Measurements from ENCODE around the gene FHAD1. TPM values are rescaled to one million over a fixed set of nuclear protein-coding genes. Genes with fewer than 3 reads are reported as not detected.

FHAD1 gene
- total and polyA plus RNA-seq, 9 of the 15 experiments (the other 6 are each of a cell fraction or from before 2014, with no cell fraction given), result 0.32 to 2.1 (median 1.5) TPM; not detected in 1

DNA sequence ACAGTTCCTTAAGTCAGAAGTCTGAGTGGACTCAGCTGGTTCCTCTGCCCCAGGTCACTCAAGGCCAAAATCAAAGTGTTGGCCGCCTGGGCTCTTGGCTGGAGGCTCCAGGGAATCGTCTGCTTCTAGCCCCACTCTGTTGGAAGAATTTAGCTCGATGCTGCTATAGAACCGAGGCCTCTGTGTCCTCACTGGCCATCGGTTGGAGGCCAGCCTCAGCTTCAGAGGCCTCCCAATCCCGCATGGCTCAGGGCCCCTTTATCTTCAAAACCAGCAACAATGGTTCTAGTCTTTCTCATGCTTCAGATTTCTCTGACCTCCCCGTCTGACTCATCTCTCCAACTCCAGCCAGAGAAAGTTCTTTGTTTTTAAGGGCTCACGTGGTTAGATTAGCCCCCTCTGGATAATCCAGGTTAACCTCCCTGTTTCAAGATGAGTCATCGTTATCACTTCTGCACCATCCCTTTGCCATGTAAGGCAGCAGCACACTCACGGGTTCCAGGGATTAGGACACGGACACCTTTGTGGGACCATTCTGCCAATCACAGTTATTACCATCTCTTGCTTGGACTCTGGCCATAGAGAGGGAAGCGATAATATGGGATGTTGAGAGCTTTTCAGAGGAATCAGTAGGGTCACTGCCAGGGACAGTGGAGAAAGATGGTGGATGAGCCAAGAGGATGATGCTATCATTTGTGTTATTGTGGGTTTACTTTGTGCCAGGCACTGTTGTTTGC is 13.6 kb downstream of the FHAD1 start (continued):
- TF ChIP-seq ZNF253 (CRISPR knock-in tag; conservative IDR thresholded peaks at IDR 0.05) (no peak), ZNF212 (CRISPR knock-in tag; IDR thresholded peaks at IDR 0.05) (no peak), DPF2 (IDR thresholded peaks at IDR 0.05) (peak; percentile 87), ZNF830 (CRISPR knock-in tag; IDR thresholded peaks at IDR 0.05) (no peak), PTRF (tag; IDR thresholded peaks at IDR 0.05) (no peak), WHSC1 (IDR thresholded peaks at IDR 0.05; ENCODE audit: low read length) (no peak), SRF (CRISPR knock-in tag; IDR thresholded peaks at IDR 0.05) (peak; percentile 63 to 96; a peak in 3 of 4 replicates), TRIM24 (IDR thresholded peaks at IDR 0.05) (peak; percentile 75 to 80), NR2F6 (CRISPR knock-in tag; IDR thresholded peaks at IDR 0.05) (no peak), DACH1 (IDR thresholded peaks at IDR 0.05; ENCODE audit: partially characterized antibody) (no peak), CBX1 (IDR thresholded peaks at IDR 0.05; ENCODE audit: low read depth) (no peak), XRCC3 (IDR thresholded peaks at IDR 0.05) (no peak), SMARCA4 (IDR thresholded peaks at IDR 0.05) (peak; percentile 89), ZNF507 (tag; conservative IDR thresholded peaks at IDR 0.05) (no peak), NFE2L1 (tag; IDR thresholded peaks at IDR 0.05; ENCODE audit: borderline replicate concordance, low read depth) (no peak; the same call in 1 of the 2 replicates), RBM34 (IDR thresholded peaks at IDR 0.05; ENCODE audit: borderline replicate concordance, insufficient read depth, low read length) (no peak), KDM1A (IDR thresholded peaks at IDR 0.05) (peak; percentile 95 to 96), RBFOX2 (IDR thresholded peaks at IDR 0.05; ENCODE audit: low read depth, low read length) (no peak), FOXM1 (IDR thresholded peaks at IDR 0.05; ENCODE audit: low read depth) (0 out of 2 replicates have a peak, but pooled peaks have one; percentile 37), FOXM1 (CRISPR knock-in tag; IDR thresholded peaks at IDR 0.05; ENCODE audit: low read depth) (no peak), XRCC4 (IDR thresholded peaks at IDR 0.05; ENCODE audit: extremely low read depth, insufficient read depth, insufficient read length) (no peak), ELF1 (tag; IDR thresholded peaks at IDR 0.05) (no peak), SNIP1 (IDR thresholded peaks at IDR 0.05; ENCODE audit: low read depth) (no peak), ZNF586 (CRISPR knock-in tag; conservative IDR thresholded peaks at IDR 0.05) (no peak), L3MBTL2 (IDR thresholded peaks at IDR 0.05) (peak; percentile 68)
- TF ChIP-seq, protein P1, sequence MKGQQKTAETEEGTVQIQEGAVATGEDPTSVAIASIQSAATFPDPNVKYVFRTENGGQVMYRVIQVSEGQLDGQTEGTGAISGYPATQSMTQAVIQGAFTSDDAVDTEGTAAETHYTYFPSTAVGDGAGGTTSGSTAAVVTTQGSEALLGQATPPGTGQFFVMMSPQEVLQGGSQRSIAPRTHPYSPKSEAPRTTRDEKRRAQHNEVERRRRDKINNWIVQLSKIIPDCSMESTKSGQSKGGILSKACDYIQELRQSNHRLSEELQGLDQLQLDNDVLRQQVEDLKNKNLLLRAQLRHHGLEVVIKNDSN (CRISPR knock-in tag; IDR thresholded peaks at IDR 0.05), result peak; percentile 88
- TF ChIP-seq, protein P2, sequence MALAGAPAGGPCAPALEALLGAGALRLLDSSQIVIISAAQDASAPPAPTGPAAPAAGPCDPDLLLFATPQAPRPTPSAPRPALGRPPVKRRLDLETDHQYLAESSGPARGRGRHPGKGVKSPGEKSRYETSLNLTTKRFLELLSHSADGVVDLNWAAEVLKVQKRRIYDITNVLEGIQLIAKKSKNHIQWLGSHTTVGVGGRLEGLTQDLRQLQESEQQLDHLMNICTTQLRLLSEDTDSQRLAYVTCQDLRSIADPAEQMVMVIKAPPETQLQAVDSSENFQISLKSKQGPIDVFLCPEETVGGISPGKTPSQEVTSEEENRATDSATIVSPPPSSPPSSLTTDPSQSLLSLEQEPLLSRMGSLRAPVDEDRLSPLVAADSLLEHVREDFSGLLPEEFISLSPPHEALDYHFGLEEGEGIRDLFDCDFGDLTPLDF (CRISPR knock-in tag; IDR thresholded peaks at IDR 0.05), result no peak
- TF ChIP-seq, protein P3, sequence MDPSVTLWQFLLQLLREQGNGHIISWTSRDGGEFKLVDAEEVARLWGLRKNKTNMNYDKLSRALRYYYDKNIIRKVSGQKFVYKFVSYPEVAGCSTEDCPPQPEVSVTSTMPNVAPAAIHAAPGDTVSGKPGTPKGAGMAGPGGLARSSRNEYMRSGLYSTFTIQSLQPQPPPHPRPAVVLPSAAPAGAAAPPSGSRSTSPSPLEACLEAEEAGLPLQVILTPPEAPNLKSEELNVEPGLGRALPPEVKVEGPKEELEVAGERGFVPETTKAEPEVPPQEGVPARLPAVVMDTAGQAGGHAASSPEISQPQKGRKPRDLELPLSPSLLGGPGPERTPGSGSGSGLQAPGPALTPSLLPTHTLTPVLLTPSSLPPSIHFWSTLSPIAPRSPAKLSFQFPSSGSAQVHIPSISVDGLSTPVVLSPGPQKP (CRISPR knock-in tag; IDR thresholded peaks at IDR 0.05), result no peak
- TF ChIP-seq, protein P4, sequence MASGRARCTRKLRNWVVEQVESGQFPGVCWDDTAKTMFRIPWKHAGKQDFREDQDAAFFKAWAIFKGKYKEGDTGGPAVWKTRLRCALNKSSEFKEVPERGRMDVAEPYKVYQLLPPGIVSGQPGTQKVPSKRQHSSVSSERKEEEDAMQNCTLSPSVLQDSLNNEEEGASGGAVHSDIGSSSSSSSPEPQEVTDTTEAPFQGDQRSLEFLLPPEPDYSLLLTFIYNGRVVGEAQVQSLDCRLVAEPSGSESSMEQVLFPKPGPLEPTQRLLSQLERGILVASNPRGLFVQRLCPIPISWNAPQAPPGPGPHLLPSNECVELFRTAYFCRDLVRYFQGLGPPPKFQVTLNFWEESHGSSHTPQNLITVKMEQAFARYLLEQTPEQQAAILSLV (tag; IDR thresholded peaks at IDR 0.05), result no peak

All from K562 (cell line).